Subcutaneous abdominal adipose tissue (tissue), 5 donors: ENCODE measurements around the gene DPYD.

ENCODE experiments used
- H3K27ac ChIP-seq: one replicate; pipeline ENCODE4 v1.7.0; 2013; ENCODE audit warnings: low read depth, mild to moderate bottlenecking, inconsistent platforms, low read length, moderate library complexity
- H3K27me3 ChIP-seq, 5 donors: one replicate each; pipeline ENCODE4 v1.7.0; 2013; ENCODE audit warnings: low read length in 5 of 5, inconsistent platforms in 1 of 5; ENCODE audit not compliant: control insufficient read depth in 5 of 5, insufficient read depth in 4 of 5
- H3K36me3 ChIP-seq, 5 donors: one replicate each; pipeline ENCODE4 v1.7.0; 2013; ENCODE audit warnings: low read length in 5 of 5; ENCODE audit not compliant: control insufficient read depth in 5 of 5, insufficient read depth in 5 of 5
- H3K4me1 ChIP-seq, 5 donors: one replicate each; pipeline ENCODE4 v1.7.0; 2013; ENCODE audit warnings: low read length in 5 of 5, mild to moderate bottlenecking in 3 of 5, moderate library complexity in 1 of 5; ENCODE audit not compliant: control insufficient read depth in 5 of 5, insufficient read depth in 5 of 5
- H3K4me3 ChIP-seq, 5 donors: one replicate each; pipeline ENCODE4 v1.7.0; 2013; ENCODE audit warnings: low read length in 5 of 5, low read depth in 1 of 5
- H3K9ac ChIP-seq, 5 donors: one replicate each; pipeline ENCODE4 v1.7.0; 2013; ENCODE audit warnings: low read length in 5 of 5, mild to moderate bottlenecking in 4 of 5, moderate library complexity in 3 of 5
- H3K9me3 ChIP-seq, 5 donors: one replicate each; pipeline ENCODE4 v1.7.0; 2013; ENCODE audit warnings: low read length in 5 of 5; ENCODE audit not compliant: control insufficient read depth in 5 of 5
- donor health status: healthy.
- donor health status: healthy.
- donor health status: healthy.
- donor health status: healthy.
- donor health status: healthy.

Gene DPYD

GRCh38 chr1:97298966-97299365, 621.9 kb downstream of the DPYD start:
- Histone ChIP-seq H3K4me1 (peaks cover 0 to 9% (median 0%) of the 10 kb centered on the region in 5 donors), H3K4me3 (no peak overlapping the region), H3K36me3 (peaks cover 0 to 6% (median under 1%) of the 10 kb centered on the region in 5 donors), H3K27ac (no peak overlapping the region), H3K9ac (no peak overlapping the region), H3K27me3 (no peaks in the 10 kb centered on the region), H3K9me3 (no peaks in the 10 kb centered on the region)

GRCh38 chr1:97297611-97298010, 623.2 kb downstream of the DPYD start:
- H3K9me3 ChIP-seq, result no peaks in the 10 kb centered on the region
- H3K27me3 ChIP-seq, result no peaks in the 10 kb centered on the region
- no peak overlapping the region for H3K9ac ChIP-seq

GRCh38 chr1:97281962-97282361, 638.9 kb downstream of the DPYD start:
- H3K4me3 ChIP-seq, result no peak overlapping the region
- H3K4me1 ChIP-seq, result no peaks in the 10 kb centered on the region
- H3K27me3 ChIP-seq, result no peaks in the 10 kb centered on the region
- H3K9ac ChIP-seq, result no peak overlapping the region
- H3K36me3 ChIP-seq, result peaks cover 0 to 9% (median 0%) of the 10 kb centered on the region in 5 donors
- peaks cover 0 to under 1% (median 0%) of the 10 kb centered on the region in 5 donors for H3K9me3 ChIP-seq
- H3K27ac ChIP-seq, result no peak overlapping the region

More at GRCh38 chr1:97297611-97298010, 623.2 kb downstream of the DPYD start:
- Histone ChIP-seq H3K4me1 (peaks cover 0 to 9% (median 0%) of the 10 kb centered on the region in 5 donors), H3K27ac (no peak overlapping the region), H3K36me3 (peaks cover 0 to 8% (median 0%) of the 10 kb centered on the region in 5 donors), H3K4me3 (no peak overlapping the region)

- H3K9ac ChIP-seq, result no peak overlapping the region
- H3K27me3 ChIP-seq, result no peaks in the 10 kb centered on the region
- H3K4me1 ChIP-seq, result peaks cover 0 to 6% (median 0%) of the 10 kb centered on the region in 5 donors
- peaks cover 0 to 14% (median 0%) of the 10 kb centered on the region in 5 donors for H3K36me3 ChIP-seq
- peaks cover 0 to 3% (median 0%) of the 10 kb centered on the region in 5 donors for H3K9me3 ChIP-seq
- no peak overlapping the region for H3K4me3 ChIP-seq
- H3K27ac ChIP-seq, result no peak overlapping the region
Observed at GRCh38 chr1:97277891-97278654, 642.8 kb downstream of the DPYD start.

GRCh38 chr1:97271916-97272788, 648.7 kb downstream of the DPYD start:
- Histone ChIP-seq H3K9ac (no peak overlapping the region), H3K4me3 (no peak overlapping the region), H3K36me3 (peaks cover 0 to 6% (median 0%) of the 10 kb centered on the region in 5 donors), H3K27ac (peak overlapping the region; percentile 9), H3K9me3 (peaks cover 0 to 3% (median 0%) of the 10 kb centered on the region in 5 donors), H3K27me3 (no peaks in the 10 kb centered on the region), H3K4me1 (peaks cover 0 to 31% (median 14%) of the 10 kb centered on the region in 5 donors)

- Histone ChIP-seq H3K9ac (no peak overlapping the region), H3K4me3 (no peak overlapping the region), H3K4me1 (peaks cover 0 to 31% (median 14%) of the 10 kb centered on the region in 5 donors), H3K9me3 (no peaks in the 10 kb centered on the region), H3K27me3 (no peaks in the 10 kb centered on the region), H3K27ac (no peak overlapping the region), H3K36me3 (no peaks in the 10 kb centered on the region)
Observed at GRCh38 chr1:97270508-97271307, 650.1 kb downstream of the DPYD start.

- H3K4me3 ChIP-seq, result no peak overlapping the region
- H3K27me3 ChIP-seq, result no peaks in the 10 kb centered on the region
- no peak overlapping the region for H3K27ac ChIP-seq
- no peaks in the 10 kb centered on the region for H3K9me3 ChIP-seq
- H3K9ac ChIP-seq, result no peak overlapping the region
- no peaks in the 10 kb centered on the region for H3K36me3 ChIP-seq
- H3K4me1 ChIP-seq, result peaks cover 0 to 3% (median 0%) of the 10 kb centered on the region in 5 donors
Observed at GRCh38 chr1:97265630-97266029, 655.2 kb downstream of the DPYD start.

GRCh38 chr1:97262842-97263241, 658.0 kb downstream of the DPYD start:
- Histone ChIP-seq H3K36me3 (no peaks in the 10 kb centered on the region), H3K9ac (no peak overlapping the region), H3K27ac (no peak overlapping the region), H3K4me1 (peaks cover 0 to 5% (median 0%) of the 10 kb centered on the region in 5 donors), H3K9me3 (no peaks in the 10 kb centered on the region), H3K27me3 (no peaks in the 10 kb centered on the region), H3K4me3 (no peak overlapping the region)

GRCh38 chr1:97258597-97258996, 662.2 kb downstream of the DPYD start:
- no peak overlapping the region for H3K27ac ChIP-seq
- H3K4me3 ChIP-seq, result no peak overlapping the region
- H3K9me3 ChIP-seq, result no peaks in the 10 kb centered on the region
- no peaks in the 10 kb centered on the region for H3K27me3 ChIP-seq
- H3K36me3 ChIP-seq, result no peaks in the 10 kb centered on the region
- H3K4me1 ChIP-seq, result peaks cover 0 to 10% (median 3%) of the 10 kb centered on the region in 5 donors
- no peak overlapping the region for H3K9ac ChIP-seq
